AG09319 (cell line): Measurements from ENCODE around the gene SNPH.

ENCODE experiments used
- DNase-seq: peaks from one replicate; pipeline ENCODE4 v3.0.0-alpha.2; 2010; ENCODE audit warnings: low read depth; ENCODE audit errors: extremely low read depth
- TF ChIP-seq, protein P1 (sequence below): IDR thresholded peaks from 2 replicates; pipeline ENCODE4 v1.5.1; 2011; ENCODE audit warnings: low read depth, mild to moderate bottlenecking, inconsistent platforms, low read length, moderate library complexity

SNPH gene

DNA sequence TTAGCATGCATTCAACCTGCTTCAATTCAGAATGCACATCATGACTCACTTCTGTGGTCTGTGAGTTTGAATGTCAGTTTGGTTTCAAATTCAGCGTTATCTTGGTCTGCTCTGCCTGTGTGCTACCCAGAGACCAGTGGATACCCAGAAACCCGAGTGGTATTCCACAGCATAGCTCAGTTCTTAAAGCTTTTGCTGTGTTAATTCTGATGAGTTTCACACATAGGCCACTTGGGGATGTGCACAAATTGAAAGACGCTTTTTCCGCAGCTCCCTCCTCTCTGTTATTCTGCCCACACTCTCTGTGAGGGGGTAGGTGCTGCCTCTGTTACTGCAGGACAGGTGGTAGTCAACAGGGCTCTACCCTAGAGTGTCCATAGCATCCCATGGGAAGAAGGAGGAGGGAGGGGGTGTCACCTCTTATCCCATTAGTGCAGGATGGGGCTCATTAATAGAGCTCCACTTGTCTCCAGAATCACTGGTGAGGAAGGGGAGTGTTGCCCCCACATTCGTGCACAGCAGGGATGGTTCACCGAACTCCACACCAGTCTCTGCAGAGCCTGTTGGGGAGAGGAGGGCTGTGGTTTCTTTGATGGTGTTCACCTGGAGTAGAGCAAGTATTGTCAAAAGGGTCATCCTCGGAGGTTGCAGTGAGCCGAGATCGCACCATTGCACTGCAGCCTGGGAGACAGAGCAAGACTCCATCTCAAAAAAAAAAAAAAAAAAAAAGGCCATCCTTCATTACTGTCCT is 92.0 kb downstream of the SNPH start:
- TF ChIP-seq, protein P1, sequence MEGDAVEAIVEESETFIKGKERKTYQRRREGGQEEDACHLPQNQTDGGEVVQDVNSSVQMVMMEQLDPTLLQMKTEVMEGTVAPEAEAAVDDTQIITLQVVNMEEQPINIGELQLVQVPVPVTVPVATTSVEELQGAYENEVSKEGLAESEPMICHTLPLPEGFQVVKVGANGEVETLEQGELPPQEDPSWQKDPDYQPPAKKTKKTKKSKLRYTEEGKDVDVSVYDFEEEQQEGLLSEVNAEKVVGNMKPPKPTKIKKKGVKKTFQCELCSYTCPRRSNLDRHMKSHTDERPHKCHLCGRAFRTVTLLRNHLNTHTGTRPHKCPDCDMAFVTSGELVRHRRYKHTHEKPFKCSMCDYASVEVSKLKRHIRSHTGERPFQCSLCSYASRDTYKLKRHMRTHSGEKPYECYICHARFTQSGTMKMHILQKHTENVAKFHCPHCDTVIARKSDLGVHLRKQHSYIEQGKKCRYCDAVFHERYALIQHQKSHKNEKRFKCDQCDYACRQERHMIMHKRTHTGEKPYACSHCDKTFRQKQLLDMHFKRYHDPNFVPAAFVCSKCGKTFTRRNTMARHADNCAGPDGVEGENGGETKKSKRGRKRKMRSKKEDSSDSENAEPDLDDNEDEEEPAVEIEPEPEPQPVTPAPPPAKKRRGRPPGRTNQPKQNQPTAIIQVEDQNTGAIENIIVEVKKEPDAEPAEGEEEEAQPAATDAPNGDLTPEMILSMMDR = no peak
- no peak for DNase-seq
